A673 (cell line): ENCODE data around the gene ERP27.

Experiments
- EZH2 ChIP-seq: fragments of 200-600 bp; sonication (generic); IDR thresholded peaks from 2 replicates; pipeline ENCODE4 v1.6.1; 2017; ENCODE audit warnings: borderline replicate concordance, low read depth, mild to moderate bottlenecking, mixed read lengths, antibody characterized with exemption, low read length; ENCODE audit not compliant: poor library complexity, severe bottlenecking
- TF ChIP-seq, protein P1 (sequence below): fragments of 300-800, 200-600 bp; sonication (generic); conservative IDR thresholded peaks from 2 replicates; pipeline ENCODE4 v1.5.1; 2017; ENCODE audit warnings: low read depth, mild to moderate bottlenecking, antibody characterized with exemption, low read length, moderate library complexity, mixed read lengths

- TF ChIP-seq, protein P1, sequence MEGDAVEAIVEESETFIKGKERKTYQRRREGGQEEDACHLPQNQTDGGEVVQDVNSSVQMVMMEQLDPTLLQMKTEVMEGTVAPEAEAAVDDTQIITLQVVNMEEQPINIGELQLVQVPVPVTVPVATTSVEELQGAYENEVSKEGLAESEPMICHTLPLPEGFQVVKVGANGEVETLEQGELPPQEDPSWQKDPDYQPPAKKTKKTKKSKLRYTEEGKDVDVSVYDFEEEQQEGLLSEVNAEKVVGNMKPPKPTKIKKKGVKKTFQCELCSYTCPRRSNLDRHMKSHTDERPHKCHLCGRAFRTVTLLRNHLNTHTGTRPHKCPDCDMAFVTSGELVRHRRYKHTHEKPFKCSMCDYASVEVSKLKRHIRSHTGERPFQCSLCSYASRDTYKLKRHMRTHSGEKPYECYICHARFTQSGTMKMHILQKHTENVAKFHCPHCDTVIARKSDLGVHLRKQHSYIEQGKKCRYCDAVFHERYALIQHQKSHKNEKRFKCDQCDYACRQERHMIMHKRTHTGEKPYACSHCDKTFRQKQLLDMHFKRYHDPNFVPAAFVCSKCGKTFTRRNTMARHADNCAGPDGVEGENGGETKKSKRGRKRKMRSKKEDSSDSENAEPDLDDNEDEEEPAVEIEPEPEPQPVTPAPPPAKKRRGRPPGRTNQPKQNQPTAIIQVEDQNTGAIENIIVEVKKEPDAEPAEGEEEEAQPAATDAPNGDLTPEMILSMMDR: no peak
- TF ChIP-seq EZH2: no peak
Observed at GRCh38 chr12:14988035-14988434, 49.7 kb upstream of the ERP27 start.
